ENCODE data around the gene SEMA3D. TPM values are rescaled to one million over a fixed set of nuclear protein-coding genes. Genes with fewer than 3 reads are reported as not detected.

The SEMA3D gene
- total and polyA plus RNA-seq, 9 of the 15 experiments (the other 6 are each of a cell fraction or from before 2014, with no cell fraction given) = 0.01 to 0.10 (median 0.04) TPM; not detected in 1

- Histone ChIP-seq H3K79me2 (ENCODE audit: control insufficient read depth, insufficient read depth, low read length) (no peaks in the 10 kb centered on the region), H4K20me1 (replicated peaks; ENCODE audit: control insufficient read depth, insufficient read depth, low read length) (no peaks in the 10 kb centered on the region), H3K27ac (ENCODE audit: extremely low read depth, low read depth, low read length) (no peak overlapping the region), H3K4me1 (replicated peaks in 1 of 2; ENCODE audit: control insufficient read depth in 2 of 2, insufficient read depth in 2 of 2, low read length in 2 of 2) (no peaks in the 10 kb centered on the region), H2AFZ (ENCODE audit: low read depth, low read length) (no peak overlapping the region), H3K9me1 (ENCODE audit: control insufficient read depth, insufficient read depth, low read length) (no peaks in the 10 kb centered on the region), H3K9me3 (replicated peaks; ENCODE audit: control insufficient read depth, insufficient read depth, low read depth, low read length) (no peaks in the 10 kb centered on the region), H3K4me2 (ENCODE audit: insufficient read depth, low read length) (no peak overlapping the region), H3K36me3 (ENCODE audit: control insufficient read depth, insufficient read depth, low read length) (no peaks in the 10 kb centered on the region), H3K9ac (ENCODE audit: insufficient read depth in 1 of 2, low read depth in 2 of 2, low read length in 2 of 2) (no peak overlapping the region), H3K27me3 (ENCODE audit: control insufficient read depth in 2 of 2, insufficient read depth in 2 of 2, low read length in 2 of 2) (no peaks in the 10 kb centered on the region), H3K4me3 (no peak overlapping the region)
- intact Hi-C loops (cut with micrococcal nuclease) = no loop called here
- ChIA-PET CTCF (ENCODE audit: low intra/inter-chr PET ratio) (no interaction called here), POLR2A (no interaction called here)
- TF ChIP-seq NFYB (IDR thresholded peaks at IDR 0.05; ENCODE audit: extremely low read depth, insufficient read length) (no peak), PCBP2 (IDR thresholded peaks at IDR 0.05; ENCODE audit: low read depth, low read length, poor library complexity, severe bottlenecking) (no peak), MLX (CRISPR knock-in tag; conservative IDR thresholded peaks at IDR 0.05) (no peak), HMGXB4 (CRISPR knock-in tag; IDR thresholded peaks at IDR 0.05) (no peak), ZNF124 (CRISPR knock-in tag; IDR thresholded peaks at IDR 0.05) (no peak), SMC3 (conservative IDR thresholded peaks at IDR 0.05; ENCODE audit: insufficient read depth, low read depth, low read length) (no peak), ERF (CRISPR knock-in tag; IDR thresholded peaks at IDR 0.05) (no peak)
- DNase-seq (ENCODE audit: extremely low read depth in 1 of 4, low spot score in 3 of 4) (no peak), ATAC-seq (no peak), FAIRE-seq (no peak)
- BruUV-seq (replicated peaks) = no TSS peak
- in situ Hi-C loops (cut with MboI) = no loop called here
- WGBS (ENCODE audit: insufficient coverage, low coverage, missing lambda C conversion rate) = 4% methylated on average over 2 of the region's 2 CpGs
Observed at GRCh38 chr7:85074992-85075391, 111.9 kb downstream of the SEMA3D start.

Data from K562 (cell line).